K562 (cell line): Measurements from ENCODE around the gene KDM4C. TPM values are rescaled to one million over a fixed set of nuclear protein-coding genes. Genes with fewer than 3 reads are reported as not detected.

Experiments used
- ATAC-seq: fragments of 200-7000 bp; cut with Tn5 transposase; 3 replicates; pipeline ENCODE4 v1.9.1; 2020; ENCODE audit warnings: moderate library complexity
- BruUV-seq: library from RNA; stranded (reverse); fragments of 400-500 nt; replicated peaks from 2 replicates; lab custom pipeline; 2021; lab: Mats Ljungman, UMichigan
- CTCF ChIA-PET: fragments of 300-600 bp; formaldehyde crosslinking; extraction: SDS; loops from one replicate; lab custom pipeline; 2021; ENCODE audit warnings: low intra/inter-chr PET ratio; lab: Yijun Ruan, JAX
- POLR2A ChIA-PET: fragments of 300-600, 350-650 bp; sonication (Branson Sonifier 250); formaldehyde crosslinking; extraction: SDS; loops from one replicate; lab custom pipeline; 2021; ENCODE audit warnings: antibody characterized with exemption, inconsistent platforms; lab: Yijun Ruan, JAX
- DNase-seq, 4 experiments: peaks; one replicate each; pipeline versions ENCODE4 v3.0.0 to v3.0.0-alpha.2; 2011 to 2018; ENCODE audit warnings: low spot score in 3 of 4, mixed read lengths in 3 of 4; ENCODE audit errors: extremely low read depth in 1 of 4
- FAIRE-seq: peaks from 2 replicates; lab custom pipeline; 2011; peaks lifted over from hg19 to GRCh38; lab: Jason Lieb, UNC
- H2AFZ ChIP-seq: 2 replicates; pipeline ENCODE4 v1.6.0; 2011; ENCODE audit warnings: low read depth, low read length, control low read depth, inconsistent platforms
- H3K27ac ChIP-seq: fragments of 200-600 bp; 3 replicates; pipeline ENCODE4 v1.8.0; 2011; ENCODE audit warnings: low read depth, mild to moderate bottlenecking, control low read depth, inconsistent platforms, low read length, moderate library complexity, mixed read lengths; ENCODE audit errors: extremely low read depth
- H3K27me3 ChIP-seq, 2 experiments: fragments of 300-600 bp in 1 of 2; 2 replicates in 1 of 2; 3 replicates in 1 of 2; pipeline versions ENCODE4 v1.6.0 to v1.8.0; 2011; ENCODE audit warnings: inconsistent platforms in 2 of 2, low read length in 2 of 2, mild to moderate bottlenecking in 1 of 2, mixed read lengths in 1 of 2, moderate library complexity in 1 of 2; ENCODE audit not compliant: control insufficient read depth in 2 of 2, insufficient read depth in 2 of 2
- H3K36me3 ChIP-seq: fragments of 300-600 bp; 3 replicates; pipeline ENCODE4 v1.8.0; 2011; ENCODE audit warnings: mild to moderate bottlenecking, low read length, inconsistent platforms; ENCODE audit not compliant: control insufficient read depth, insufficient read depth
- H3K4me1 ChIP-seq, 2 experiments: fragments of 200-600 bp in 1 of 2; replicated peaks in 1 of 2; 2 replicates in 1 of 2; 3 replicates in 1 of 2; pipeline versions ENCODE4 v1.5.1 to v1.8.0; 2011; ENCODE audit warnings: inconsistent platforms in 2 of 2, low read length in 2 of 2, mild to moderate bottlenecking in 1 of 2, mixed read lengths in 1 of 2, moderate library complexity in 1 of 2; ENCODE audit not compliant: control insufficient read depth in 2 of 2, insufficient read depth in 2 of 2
- H3K4me2 ChIP-seq: 2 replicates; pipeline ENCODE4 v1.6.1; 2011; ENCODE audit warnings: low read length, control low read depth, inconsistent platforms, mixed read lengths; ENCODE audit not compliant: insufficient read depth
- H3K4me3 ChIP-seq: fragments of 200-600 bp; sonication (generic), shearing (Covaris generic); 2 replicates; pipeline ENCODE4 v1.5.1; 2016; ENCODE audit warnings: control low read depth, inconsistent platforms
- H3K79me2 ChIP-seq: fragments of 200-600 bp; 3 replicates; pipeline ENCODE4 v1.8.0; 2011; ENCODE audit warnings: low read length, inconsistent platforms; ENCODE audit not compliant: control insufficient read depth, insufficient read depth
- H3K9ac ChIP-seq, 2 experiments: 2 replicates each; pipeline versions ENCODE4 v1.6.0 to v1.6.1; 2011; ENCODE audit warnings: low read depth in 2 of 2, low read length in 2 of 2, control low read depth in 1 of 2, inconsistent platforms in 1 of 2, mild to moderate bottlenecking in 1 of 2, mixed read lengths in 1 of 2; ENCODE audit not compliant: insufficient read depth in 1 of 2
- H3K9me1 ChIP-seq: one replicate; pipeline ENCODE4 v1.6.0; 2011; ENCODE audit warnings: inconsistent platforms, mild to moderate bottlenecking, low read length, moderate library complexity; ENCODE audit not compliant: control insufficient read depth, insufficient read depth
- H3K9me3 ChIP-seq: replicated peaks from 2 replicates; pipeline ENCODE4 v1.5.1; 2011; ENCODE audit warnings: low read depth, low read length, inconsistent platforms; ENCODE audit not compliant: control insufficient read depth, insufficient read depth
- H4K20me1 ChIP-seq: replicated peaks from 2 replicates; pipeline ENCODE4 v1.6.1; 2011; ENCODE audit warnings: low read length, inconsistent platforms, mixed read lengths; ENCODE audit not compliant: control insufficient read depth, insufficient read depth
- FOSL1 ChIP-seq: fragments of 200-800 bp; sonication (Bioruptor generic); conservative IDR thresholded peaks from 2 replicates; pipeline ENCODE4 v1.6.1; 2016; ENCODE audit warnings: missing genetic modification characterization, missing compliant biosample characterization
- HDAC6 ChIP-seq: IDR thresholded peaks from 2 replicates; pipeline ENCODE4 v1.6.1; 2012; ENCODE audit warnings: low read depth, mild to moderate bottlenecking, control low read depth, inconsistent platforms, low read length, moderate library complexity
- NFIC ChIP-seq: fragments of 450-650 bp; IDR thresholded peaks from 2 replicates; pipeline ENCODE4 v1.6.1; 2017; ENCODE audit warnings: mild to moderate bottlenecking, inconsistent platforms
- NKRF ChIP-seq: fragments of 450-650 bp; IDR thresholded peaks from 2 replicates; pipeline ENCODE4 v1.6.1; 2016; ENCODE audit warnings: borderline replicate concordance
- PCBP1 ChIP-seq: fragments of 200-400 bp; formaldehyde crosslinking; IDR thresholded peaks from 2 replicates; pipeline ENCODE4 v1.6.1; 2018; ENCODE audit warnings: mild to moderate bottlenecking, low read depth, low read length; ENCODE audit not compliant: poor library complexity, severe bottlenecking
- RBM39 ChIP-seq: fragments of 200-400 bp; formaldehyde crosslinking; optimal IDR thresholded peaks from 2 replicates; pipeline ENCODE3; 2018; ENCODE audit warnings: low read depth, low read length
- TAL1 ChIP-seq: fragments of 450-650 bp; IDR thresholded peaks from 2 replicates; pipeline ENCODE4 v1.6.1; 2016; ENCODE audit warnings: mild to moderate bottlenecking
- ZNF143 ChIP-seq: sonication (generic); formaldehyde crosslinking; IDR thresholded peaks from 2 replicates; pipeline ENCODE4 v1.9.0; 2022; ENCODE audit warnings: mild to moderate bottlenecking, missing genetic modification reagents
- ZNF780A ChIP-seq: fragments of 250-450 bp; sonication (Bioruptor Pico); IDR thresholded peaks from 2 replicates; pipeline ENCODE4 v1.5.0; 2021; ENCODE audit warnings: mild to moderate bottlenecking
- WGBS: fragments of 100-300 bp; shearing (Covaris generic); methylation state at CpG from one replicate; pipeline ENCODE4 v1.1.6; 2016; ENCODE audit warnings: low coverage, mixed read lengths; ENCODE audit not compliant: insufficient coverage; ENCODE audit errors: missing lambda C conversion rate; 5-methylcytosine and 5-hydroxymethylcytosine counted together
- in situ Hi-C: fragments of 300-500 bp; cut with MboI; formaldehyde crosslinking; loops from 4 replicates; pipeline ENCODE4 v1.15.0; 2018; ENCODE audit warnings: inconsistent platforms, mixed read lengths
- intact Hi-C: fragments of 100-400 bp; cut with micrococcal nuclease; formaldehyde crosslinking; loops from 2 replicates; pipeline ENCODE4 v1.14.2; 2022
- polyA plus RNA-seq, 8 experiments: library from polyadenylated mRNA; depleted of rRNA in 4 of 8; stranded (reverse) in 5 of 8; unstranded in 3 of 8; fragments of >200 nt; fragmentation: Nextera tagmentation in 2 of 8; fragmentation: Illumina TruSeq in 1 of 8; extraction: Ambion mirVana in 2 of 8; extraction: Trizol in 1 of 8; gene quantifications; 2 replicates each; pipeline versions ENCODE4 v1.2.1 to v1.2.3, GENCODE V29; 2011 to 2014; ENCODE audit warnings: inconsistent platforms in 1 of 8, missing spikeins in 1 of 8
- total RNA-seq, 7 experiments: library from RNA; depleted of rRNA in 6 of 7; stranded (reverse); fragments of >200 nt in 6 of 7; fragmentation: Illumina TruSeq in 2 of 7; extraction: Trizol in 2 of 7; gene quantifications; 2 replicates each; pipeline versions ENCODE4 v1.2.1 to v1.2.3, GENCODE V29; 2011 to 2021; ENCODE audit warnings: low replicate concordance in 1 of 7
- TF ChIP-seq, protein P1 (sequence below): sonication (generic); formaldehyde crosslinking; IDR thresholded peaks from 2 replicates; pipeline ENCODE4 v1.8.0; 2023; ENCODE audit warnings: mild to moderate bottlenecking, missing genetic modification reagents

Gene KDM4C
- total and polyA plus RNA-seq, 9 of the 15 experiments (the other 6 are each of a cell fraction or from before 2014, with no cell fraction given): 5.4 to 17.0 (median 12.6) TPM

- TF ChIP-seq NKRF: no peak
- TF ChIP-seq TAL1: no peak
- no peak for TF ChIP-seq HDAC6
- TF ChIP-seq ZNF780A (CRISPR knock-in tag): no peak
- TF ChIP-seq ZNF143 (CRISPR knock-in tag): no peak
- TF ChIP-seq RBM39: no peak
Observed at GRCh38 chr9:6922124-6922676, 164.4 kb downstream of the KDM4C start (continued).

- Histone ChIP-seq H3K9me3 (no peaks in the 10 kb centered on the region), H3K4me1 (peaks cover 6 to 20% of the 10 kb centered on the region in 2 experiments; a peak in 3 of 5 replicates), H3K79me2 (peaks cover 10% of the 10 kb centered on the region), H3K9me1 (no peaks in the 10 kb centered on the region)
- BruUV-seq: no TSS peak
- ChIA-PET POLR2A (interaction anchor here (1.8 kb wide), 1 partner anchor 9 kb away, joined by 5 read pairs; no protein-coding TSS in a partner anchor), CTCF (no interaction called here)
- ATAC-seq: no peak
- intact Hi-C loops: no loop called here
- DNase-seq: no peak
- TF ChIP-seq FOSL1 (tag): 0 out of 2 replicates have a peak, but pooled peaks have one; percentile 20
- no peak for TF ChIP-seq PCBP1
- TF ChIP-seq NFIC: peak; percentile 40; the same call in 1 of the 2 replicates
- TF ChIP-seq, protein P1, sequence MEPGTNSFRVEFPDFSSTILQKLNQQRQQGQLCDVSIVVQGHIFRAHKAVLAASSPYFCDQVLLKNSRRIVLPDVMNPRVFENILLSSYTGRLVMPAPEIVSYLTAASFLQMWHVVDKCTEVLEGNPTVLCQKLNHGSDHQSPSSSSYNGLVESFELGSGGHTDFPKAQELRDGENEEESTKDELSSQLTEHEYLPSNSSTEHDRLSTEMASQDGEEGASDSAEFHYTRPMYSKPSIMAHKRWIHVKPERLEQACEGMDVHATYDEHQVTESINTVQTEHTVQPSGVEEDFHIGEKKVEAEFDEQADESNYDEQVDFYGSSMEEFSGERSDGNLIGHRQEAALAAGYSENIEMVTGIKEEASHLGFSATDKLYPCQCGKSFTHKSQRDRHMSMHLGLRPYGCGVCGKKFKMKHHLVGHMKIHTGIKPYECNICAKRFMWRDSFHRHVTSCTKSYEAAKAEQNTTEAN (CRISPR knock-in tag): no peak
- TF ChIP-seq, all 486 proteins: peak for 2
- no peak overlapping the region for H3K9ac ChIP-seq
- no peaks in the 10 kb centered on the region for H3K27me3 ChIP-seq
- no peak for FAIRE-seq
- 0 out of 3 replicates have a peak, but pooled peaks cover 4% of the 10 kb centered on the region for H3K36me3 ChIP-seq
- H3K27ac ChIP-seq: no peak overlapping the region
- no peaks in the 10 kb centered on the region for H4K20me1 ChIP-seq
- 36% methylated on average over 1 of the region's 2 CpGs for WGBS
- in situ Hi-C loops: loop anchor here (25.0 kb wide), 1 partner anchor 265 kb away; no protein-coding TSS in a partner anchor
- H3K4me2 ChIP-seq: no peak overlapping the region
- no peak overlapping the region for H2AFZ ChIP-seq
- no peak overlapping the region for H3K4me3 ChIP-seq
Observed at GRCh38 chr9:6922680-6923079, 164.9 kb downstream of the KDM4C start.
